Lower lobe of right lung (tissue), 2 donors: ENCODE data around the gene RMC1. TPM values are rescaled to one million over a fixed set of nuclear protein-coding genes. Genes with fewer than 3 reads are reported as not detected.

Experiments used
- ATAC-seq, 2 donors: fragments of 200-7000 bp; cut with Tn5 transposase; one replicate each; pipeline ENCODE4 v1.9.1; 2020 to 2022; ENCODE audit warnings: mild to moderate bottlenecking in 2 of 2, moderate library complexity in 2 of 2
- DNase-seq: peaks from one replicate; pipeline ENCODE4 v3.0.0-alpha.2; 2020
- H3K27ac ChIP-seq: fragments of 200-600 bp; one replicate; pipeline ENCODE4 v1.8.0; 2022
- H3K27me3 ChIP-seq: fragments of 200-600 bp; one replicate; pipeline ENCODE4 v1.8.0; 2022; ENCODE audit warnings: low read depth
- H3K36me3 ChIP-seq: fragments of 200-600 bp; one replicate; pipeline ENCODE4 v1.8.0; 2022; ENCODE audit warnings: mild to moderate bottlenecking
- H3K4me1 ChIP-seq: fragments of 200-600 bp; one replicate; pipeline ENCODE4 v1.8.0; 2022
- H3K4me3 ChIP-seq: fragments of 200-600 bp; one replicate; pipeline ENCODE4 v1.8.0; 2022; ENCODE audit warnings: mild to moderate bottlenecking
- H3K9me3 ChIP-seq: fragments of 200-600 bp; one replicate; pipeline ENCODE4 v1.8.0; 2022
- CTCF ChIP-seq: fragments of 200-600 bp; IDR thresholded peaks from one replicate; pipeline ENCODE4 v1.8.0; 2022; ENCODE audit warnings: antibody characterized with exemption, mild to moderate bottlenecking
- intact Hi-C: fragments of 100-400 bp; cut with DNase I; formaldehyde crosslinking; loops from one replicate; pipeline ENCODE4 v1.11.0; 2022
- total RNA-seq: library from RNA; stranded (reverse); fragmentation: NEBNext Ultra II Directional; extraction: Animal tissue kit (Norgen Biotek cat#: 25700); gene quantifications from one replicate; pipeline ENCODE4 v1.2.1, GENCODE V29; 2021
- donor health status: DM: no; HTN: yes; CAD: no; lungs with severe emphysema.

The RMC1 gene
- total RNA-seq, 1 donor from 2014 or later, result 34.2 TPM

DNA sequence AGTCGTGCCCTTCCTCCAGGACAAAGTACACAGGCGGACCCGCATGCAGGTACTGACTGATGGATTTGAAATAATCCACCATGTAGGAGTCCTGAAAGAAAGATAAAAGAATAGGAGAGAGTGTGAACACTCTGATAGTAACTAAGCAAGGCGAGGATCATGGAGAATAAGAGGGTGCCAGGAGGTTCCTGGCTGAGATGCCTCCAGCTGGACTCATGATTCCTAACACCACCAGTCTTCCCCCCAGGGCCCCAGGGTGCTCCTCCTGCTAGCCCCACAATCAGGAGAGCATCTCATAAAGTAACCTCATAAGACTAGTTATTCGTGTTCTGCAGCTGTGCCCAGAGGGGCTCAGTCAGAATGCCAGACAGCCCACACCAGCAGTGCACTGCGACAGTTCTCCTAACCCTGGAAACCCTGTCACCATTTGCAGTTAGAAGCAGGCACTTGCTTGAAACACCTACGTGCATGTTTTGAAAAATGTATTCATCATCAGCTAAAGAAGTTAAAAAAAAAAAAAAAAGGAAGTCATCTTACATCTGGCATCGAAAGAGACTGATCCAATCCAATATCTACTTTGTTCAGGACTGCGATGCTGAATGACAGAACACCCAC lies 36.7 kb downstream of the RMC1 start:
- ATAC-seq (no peak), DNase-seq (no peak)
- TF ChIP-seq CTCF, result no peak
- Histone ChIP-seq H3K9me3 (no peaks in the 10 kb centered on the region), H3K27ac (peak overlapping the region; percentile 50), H3K36me3 (peaks cover 100% of the 10 kb centered on the region), H3K4me1 (peaks cover 15% of the 10 kb centered on the region), H3K27me3 (no peaks in the 10 kb centered on the region), H3K4me3 (no peak overlapping the region)
- intact Hi-C loops, result no loop called here

GRCh38 chr18:23540867-23541266 lies 37.6 kb downstream of the RMC1 start:
- no peak for DNase-seq
- H3K9me3 ChIP-seq, result no peaks in the 10 kb centered on the region
- intact Hi-C loops, result no loop called here
- no peak for TF ChIP-seq CTCF
- ATAC-seq, result peak; percentile 57 to 74
- H3K4me1 ChIP-seq, result peaks cover 15% of the 10 kb centered on the region
- no peak overlapping the region for H3K4me3 ChIP-seq
- peaks cover 100% of the 10 kb centered on the region for H3K36me3 ChIP-seq
- peak overlapping the region; percentile 50 for H3K27ac ChIP-seq
- H3K27me3 ChIP-seq, result no peaks in the 10 kb centered on the region

DNA sequence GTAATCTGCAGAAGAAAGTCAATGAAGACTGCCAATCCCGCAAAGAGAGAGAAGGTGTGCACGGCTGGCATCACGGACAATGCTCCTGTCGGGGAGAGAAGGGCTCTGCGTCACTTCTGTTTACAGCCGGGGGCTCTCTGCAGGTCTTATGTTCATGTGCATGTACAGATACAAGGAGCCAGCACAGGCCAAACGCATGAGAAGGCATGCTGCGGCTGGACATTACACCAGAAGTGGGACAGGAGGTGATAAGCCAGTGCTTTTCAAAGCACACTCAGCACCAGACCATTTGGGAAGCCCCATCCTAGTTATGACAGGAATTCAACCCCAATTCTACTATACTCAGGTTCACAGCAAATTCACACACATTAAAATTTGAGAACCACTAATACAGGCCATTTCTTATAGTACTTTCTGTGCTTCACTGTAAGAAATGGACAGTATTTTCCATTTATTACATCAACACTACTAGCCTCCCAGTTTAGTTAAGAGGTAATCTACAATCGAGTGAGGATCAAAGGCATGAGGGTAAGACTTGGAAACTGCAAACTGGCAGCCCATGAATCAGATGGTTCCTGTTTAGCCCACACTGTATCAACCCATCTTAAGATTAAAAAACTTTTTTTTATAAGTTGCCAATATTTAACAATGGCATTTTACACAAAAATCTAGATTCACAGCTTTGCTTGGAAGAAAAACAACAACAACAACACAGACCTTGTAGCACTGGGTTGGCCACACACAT lies 38.2 kb downstream of the RMC1 start:
- DNase-seq (no peak), ATAC-seq (no peak)
- Histone ChIP-seq H3K27ac (no peak overlapping the region), H3K27me3 (no peaks in the 10 kb centered on the region), H3K36me3 (peaks cover 100% of the 10 kb centered on the region), H3K4me1 (peaks cover 15% of the 10 kb centered on the region), H3K9me3 (no peaks in the 10 kb centered on the region), H3K4me3 (no peak overlapping the region)
- intact Hi-C loops, result no loop called here
- no peak for TF ChIP-seq CTCF

DNA sequence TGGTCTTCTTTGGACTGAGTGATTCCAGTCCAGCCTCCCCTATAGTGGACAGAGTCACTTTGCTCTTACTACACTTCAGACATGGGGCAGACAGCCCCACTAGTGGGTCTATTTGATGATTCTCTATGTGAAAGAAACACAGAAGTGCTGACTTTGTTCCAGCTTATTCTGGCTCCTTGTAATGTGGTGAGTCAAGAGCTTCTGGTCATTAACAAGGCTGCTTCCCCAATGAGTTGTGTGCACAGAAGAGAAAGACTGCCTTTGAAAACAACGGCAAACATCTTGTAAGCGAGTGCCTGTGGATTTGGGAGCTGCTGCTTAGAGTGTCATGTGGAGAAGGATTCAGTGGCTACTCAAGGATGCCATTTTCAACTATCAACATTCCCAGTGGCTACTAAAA lies 39.1 kb downstream of the RMC1 start:
- no peak overlapping the region for H3K4me3 ChIP-seq
- TF ChIP-seq CTCF, result no peak
- ATAC-seq (no peak), DNase-seq (no peak)
- no peak overlapping the region for H3K27ac ChIP-seq
- peaks cover 100% of the 10 kb centered on the region for H3K36me3 ChIP-seq
- H3K9me3 ChIP-seq, result no peaks in the 10 kb centered on the region
- intact Hi-C loops, result no loop called here
- H3K4me1 ChIP-seq, result peaks cover 15% of the 10 kb centered on the region
- no peaks in the 10 kb centered on the region for H3K27me3 ChIP-seq

DNA sequence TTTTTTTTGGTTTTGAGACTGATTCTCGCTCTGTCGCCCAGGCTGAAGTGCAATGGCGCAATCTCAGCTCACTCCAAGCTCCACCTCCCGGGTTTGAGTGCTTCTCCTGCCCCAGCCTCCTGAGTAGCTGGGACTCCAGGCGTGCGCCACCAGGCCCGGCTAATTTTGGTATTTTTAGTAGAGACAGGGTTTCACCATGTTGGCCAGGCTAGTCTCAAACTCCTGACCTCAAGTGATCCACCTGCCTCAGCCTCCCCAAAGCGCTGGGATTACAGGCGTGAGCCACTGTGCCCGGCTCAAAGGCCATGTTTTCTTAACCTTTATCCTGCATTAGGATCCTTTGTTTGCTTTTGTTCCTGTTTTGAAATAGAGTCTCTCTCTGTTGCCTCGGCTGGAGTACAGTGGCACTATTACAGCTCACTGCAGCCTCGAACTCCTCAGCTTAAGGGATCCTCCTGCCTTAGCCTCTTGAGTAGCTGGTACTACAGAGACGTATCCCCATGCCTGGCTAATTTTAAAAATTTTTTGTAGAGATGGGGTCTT lies 42.0 kb downstream of the RMC1 start:
- TF ChIP-seq CTCF, result no peak
- DNase-seq (no peak), ATAC-seq (no peak)
- Histone ChIP-seq H3K27ac (no peak overlapping the region), H3K4me1 (peaks cover 8% of the 10 kb centered on the region), H3K9me3 (no peaks in the 10 kb centered on the region), H3K36me3 (peaks cover 98% of the 10 kb centered on the region), H3K27me3 (no peaks in the 10 kb centered on the region), H3K4me3 (no peak overlapping the region)
- intact Hi-C loops, result no loop called here
